Tongue (tissue), 2 donors: ENCODE measurements around the gene FCGR3B. TPM values are rescaled to one million over a fixed set of nuclear protein-coding genes. Genes with fewer than 3 reads are reported as not detected.
A peak's percentile ranks its signal among the peaks of the same experiment; 100 is the strongest.
"Not testable (repeated sequence)": the region's sequence is repeated elsewhere in the genome, so short reads cannot be mapped to it uniquely, and the experiment has no call there.

ENCODE experiments used
- DNase-seq: peaks from one replicate; pipeline ENCODE4 v3.0.0-alpha.2; 2015
- total RNA-seq: library from RNA; depleted of rRNA; stranded (reverse); fragments of >200 nt; gene quantifications from one replicate; pipeline ENCODE4 v1.2.3, GENCODE V29; 2014

The FCGR3B gene
- total RNA-seq, 1 donor from 2014 or later: 1.4 TPM

DNA sequence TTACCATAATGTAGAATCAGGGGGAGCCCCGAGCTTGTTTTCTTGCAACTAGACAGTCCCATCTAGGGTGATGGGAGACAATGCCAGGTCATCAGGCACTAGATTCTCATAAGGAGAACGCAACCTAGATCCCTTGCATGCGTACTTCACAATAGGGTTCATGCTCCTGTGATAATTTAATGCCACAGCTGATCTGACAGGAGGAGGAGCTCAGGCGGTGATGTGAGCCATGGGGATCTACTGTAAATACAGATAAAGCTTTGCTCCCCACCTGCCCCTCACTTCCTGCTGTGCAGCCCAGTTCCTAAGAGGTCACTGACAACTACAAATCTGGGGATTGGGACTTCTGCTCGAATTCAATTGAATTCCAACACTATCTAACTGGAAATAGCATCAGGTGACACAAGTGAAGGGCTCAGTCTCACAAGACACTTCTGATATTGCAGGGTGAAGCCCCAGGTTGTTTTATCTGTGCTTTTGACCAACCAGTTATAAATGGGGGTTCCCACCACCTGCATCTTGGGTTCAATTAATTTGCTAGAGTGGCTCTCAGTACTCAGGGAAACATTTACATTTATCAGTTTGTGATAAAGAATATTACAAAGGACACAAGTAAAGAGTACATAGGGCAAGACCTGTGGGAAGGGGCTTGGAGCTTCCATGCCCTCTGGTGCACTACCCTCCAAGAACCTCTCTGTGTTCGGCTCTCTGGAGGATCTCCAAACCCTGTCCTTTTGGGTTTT is 7.4 kb upstream of the FCGR3B start:
- DNase-seq: not testable (repeated sequence)

DNA sequence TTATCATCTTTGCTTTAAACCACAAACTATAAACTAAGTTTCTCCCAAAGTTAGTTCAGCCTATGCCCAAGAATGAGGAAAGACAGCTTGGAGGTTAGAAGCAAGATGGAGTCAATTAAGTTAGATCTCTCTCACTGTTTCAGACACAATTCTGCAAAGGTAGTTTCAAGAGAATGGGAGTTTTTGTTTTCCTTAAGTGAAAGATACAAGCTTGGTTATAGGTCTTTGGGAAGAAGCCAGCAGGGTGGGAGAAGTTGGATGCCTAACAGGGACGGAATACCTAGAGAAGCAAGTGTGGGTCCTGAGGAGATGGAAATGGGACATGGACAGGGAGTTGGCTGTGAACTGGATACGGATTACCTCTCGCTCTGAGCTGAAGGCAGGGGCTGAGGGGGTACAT is 6.0 kb upstream of the FCGR3B start:
- DNase-seq: not testable (repeated sequence)

- DNase-seq: not testable (repeated sequence)
Observed at GRCh38 chr1:161636189-161636782, 5.3 kb upstream of the FCGR3B start.

- not testable (repeated sequence) for DNase-seq
Observed at GRCh38 chr1:161634993-161635392, 4.0 kb upstream of the FCGR3B start.

GRCh38 chr1:161630128-161630742 is 741 bp downstream of the FCGR3B start:
- DNase-seq: not testable (repeated sequence)

GRCh38 chr1:161626445-161627146 is 4.4 kb downstream of the FCGR3B start:
- not testable (repeated sequence) for DNase-seq

GRCh38 chr1:161624605-161625004 is 6.4 kb downstream of the FCGR3B start:
- not testable (repeated sequence) for DNase-seq

- DNase-seq: not testable (repeated sequence)
Observed at GRCh38 chr1:161623401-161624051, 7.5 kb downstream of the FCGR3B start.

- not testable (repeated sequence) for DNase-seq
Observed at GRCh38 chr1:161622054-161622453, 8.9 kb downstream of the FCGR3B start.

GRCh38 chr1:161621181-161622000 is 9.6 kb downstream of the FCGR3B start:
- peak; percentile 80 for DNase-seq

DNA sequence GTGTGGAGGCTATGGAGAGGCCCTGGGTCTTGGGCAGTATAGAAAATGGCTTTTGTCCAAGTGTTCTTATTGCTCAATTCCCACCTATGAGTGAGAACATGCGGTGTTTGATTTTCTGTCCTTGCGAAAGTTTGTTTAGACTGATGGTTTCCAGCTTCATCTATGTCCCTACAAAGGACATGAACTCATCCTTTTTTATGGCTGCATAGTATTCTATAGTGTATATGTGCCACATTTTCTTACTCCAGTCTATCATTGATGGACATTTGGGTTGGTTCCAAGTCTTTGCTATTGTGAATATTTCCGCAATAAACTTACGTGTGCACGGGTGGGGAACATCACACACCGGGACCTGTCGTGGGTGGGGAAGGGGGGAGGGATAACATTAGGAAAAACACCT is 10.6 kb downstream of the FCGR3B start:
- not testable (repeated sequence) for DNase-seq

DNA sequence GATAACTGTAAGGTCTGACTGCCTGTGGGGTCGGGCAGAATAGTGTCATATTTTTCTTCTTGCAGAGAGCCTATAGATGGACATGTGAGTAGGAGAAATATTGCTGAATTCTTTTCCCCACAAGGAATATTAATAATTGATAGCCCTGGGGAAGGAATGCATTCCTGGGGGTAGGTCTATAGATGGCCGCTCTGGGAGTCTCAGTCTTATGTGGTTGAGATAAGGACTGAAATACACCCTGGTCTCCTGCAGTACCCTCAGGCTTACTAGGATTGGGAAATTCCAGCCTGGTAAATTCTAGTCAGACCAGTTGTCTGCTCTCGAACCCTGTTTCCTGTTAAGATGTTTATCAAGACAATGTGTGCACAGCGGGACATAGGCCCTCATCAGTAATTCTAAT is 12.5 kb downstream of the FCGR3B start:
- not testable (repeated sequence) for DNase-seq

DNA sequence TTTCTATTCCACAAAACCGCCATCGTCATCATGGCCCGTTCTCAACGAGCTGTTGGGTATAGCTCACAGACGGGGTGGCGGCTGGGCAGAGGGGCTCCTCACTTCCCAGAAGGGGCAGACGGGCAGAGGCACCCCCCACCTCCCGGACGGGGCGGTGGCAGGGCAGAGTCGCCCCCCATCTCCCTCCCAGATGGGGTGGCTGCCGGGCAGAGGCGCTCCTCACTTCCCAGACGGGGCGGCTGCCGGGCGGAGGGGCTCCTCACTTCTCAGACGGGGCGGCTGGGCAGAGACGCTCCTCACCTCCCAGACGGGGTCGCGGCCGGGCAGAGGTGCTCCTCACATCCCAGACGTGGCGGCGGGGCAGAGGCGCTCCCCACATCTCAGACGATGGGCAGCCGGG is 14.6 kb downstream of the FCGR3B start:
- not testable (repeated sequence) for DNase-seq

DNA sequence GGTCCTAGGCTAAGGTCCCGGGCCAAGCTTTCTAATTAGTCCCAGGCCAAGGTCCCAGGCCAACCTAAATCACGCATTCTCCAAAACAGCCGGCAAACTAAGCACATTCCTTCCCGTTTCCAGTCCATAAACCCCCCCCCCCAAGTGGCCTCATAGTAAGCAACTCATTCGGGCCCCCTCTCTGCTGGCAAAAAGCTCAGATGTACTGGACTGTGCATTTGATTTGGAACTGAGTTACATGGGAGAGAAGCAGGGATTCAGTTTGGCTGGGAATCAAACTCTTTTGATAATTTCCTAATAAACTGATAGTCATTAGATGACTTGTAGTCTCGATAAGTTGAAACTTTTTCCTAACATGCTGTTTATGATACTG is 17.8 kb downstream of the FCGR3B start:
- peak; percentile 65 for DNase-seq

GRCh38 chr1:161612322-161613141 is 18.4 kb downstream of the FCGR3B start:
- peak; percentile 98 for DNase-seq

GRCh38 chr1:161611866-161612321 is 19.1 kb downstream of the FCGR3B start:
- peak; percentile 75 for DNase-seq

GRCh38 chr1:161610198-161610597 is 20.8 kb downstream of the FCGR3B start:
- DNase-seq: not testable (repeated sequence)

DNA sequence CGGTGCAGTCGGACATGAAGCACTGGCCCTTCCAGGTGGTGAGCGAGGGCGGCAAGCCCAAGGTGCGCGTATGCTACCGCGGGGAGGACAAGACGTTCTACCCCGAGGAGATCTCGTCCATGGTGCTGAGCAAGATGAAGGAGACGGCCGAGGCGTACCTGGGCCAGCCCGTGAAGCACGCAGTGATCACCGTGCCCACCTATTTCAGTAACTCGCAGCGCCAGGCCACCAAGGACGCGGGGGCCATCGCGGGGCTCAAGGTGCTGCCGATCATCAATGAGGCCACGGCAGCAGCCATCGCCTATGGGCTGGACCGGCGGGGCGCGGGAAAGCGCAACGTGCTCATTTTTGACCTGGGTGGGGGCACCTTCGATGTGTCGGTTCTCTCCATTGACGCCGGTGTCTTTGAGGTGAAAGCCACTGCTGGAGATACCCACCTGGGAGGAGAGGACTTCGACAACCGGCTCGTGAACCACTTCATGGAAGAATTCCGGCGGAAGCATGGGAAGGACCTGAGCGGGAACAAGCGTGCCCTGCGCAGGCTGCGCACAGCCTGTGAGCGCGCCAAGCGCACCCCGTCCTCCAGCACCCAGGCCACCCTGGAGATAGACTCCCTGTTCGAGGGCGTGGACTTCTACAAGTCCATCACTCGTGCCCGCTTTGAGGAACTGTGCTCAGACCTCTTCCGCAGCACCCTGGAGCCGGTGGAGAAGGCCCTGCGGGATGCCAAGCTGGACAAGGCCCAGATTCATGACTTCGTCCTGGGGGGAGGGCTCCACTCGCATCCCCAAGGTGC is 24.2 kb downstream of the FCGR3B start:
- DNase-seq: not testable (repeated sequence)
